Thyroid gland (tissue), 4 donors: Measurements from ENCODE around the gene LGALS12. TPM values are rescaled to one million over a fixed set of nuclear protein-coding genes. Genes with fewer than 3 reads are reported as not detected.

Experiments
- DNase-seq, 2 donors: peaks; one replicate each; pipeline ENCODE4 v3.0.0-alpha.2; 2019
- H3K27ac ChIP-seq, 3 donors: fragments of 200-600 bp; sonication (generic); 1 replicate in 2 of 3; 2 replicates in 1 of 3; pipeline ENCODE4 v1.5.1; 2016 to 2019; ENCODE audit warnings: mild to moderate bottlenecking in 1 of 3, moderate library complexity in 1 of 3
- H3K27me3 ChIP-seq: fragments of 200-600 bp; sonication (generic); one replicate; pipeline ENCODE4 v1.5.1; 2019
- H3K36me3 ChIP-seq, 2 donors: fragments of 200-600 bp; sonication (generic); one replicate each; pipeline ENCODE4 v1.5.1; 2016 to 2019
- H3K4me1 ChIP-seq, 2 donors: fragments of 200-600 bp; sonication (generic); one replicate each; pipeline ENCODE4 v1.5.1; 2017 to 2019
- H3K4me3 ChIP-seq, 3 donors: fragments of 200-600 bp; sonication (generic); replicated peaks in 1 of 3; 1 replicate in 2 of 3; 2 replicates in 1 of 3; pipeline ENCODE4 v1.5.1; 2016; ENCODE audit warnings: mild to moderate bottlenecking in 1 of 3
- H3K9me3 ChIP-seq: fragments of 200-600 bp; sonication (generic); one replicate; pipeline ENCODE4 v1.5.1; 2017
- CTCF ChIP-seq, 6 experiments: fragments of 200-600 bp in 3 of 6; fragments of 450-650 bp in 3 of 6; sonication (generic) in 3 of 6; IDR thresholded peaks; one replicate each; pipeline ENCODE4 v1.5.1; 2016 to 2019; ENCODE audit warnings: antibody characterized with exemption in 6 of 6, mild to moderate bottlenecking in 2 of 6, inconsistent platforms in 1 of 6, moderate library complexity in 1 of 6
- POLR2A ChIP-seq, 2 donors: fragments of 450-650 bp; IDR thresholded peaks; one replicate each; pipeline ENCODE4 v1.6.1; 2017; ENCODE audit warnings: antibody characterized with exemption in 2 of 2, mild to moderate bottlenecking in 2 of 2, moderate library complexity in 1 of 2
- WGBS, 2 donors: methylation state at CpG; one replicate each; pipeline ENCODE4 v1.1.5; 2017; 5-methylcytosine and 5-hydroxymethylcytosine counted together
- intact Hi-C: fragments of 100-400 bp; cut with DNase I; formaldehyde crosslinking; loops from one replicate; pipeline ENCODE4 v1.15.1; 2023
- total RNA-seq, 4 donors: library from RNA; depleted of rRNA; stranded (reverse); fragments of >200 nt; gene quantifications; one replicate each; pipeline ENCODE4 v1.2.3, GENCODE V29; 2016

LGALS12 gene
- total RNA-seq, 4 donors from 2014 or later: 0.94 TPM; not detected in 3

- TF ChIP-seq CTCF (IDR thresholded peaks at IDR 0.05) (no peak), POLR2A (IDR thresholded peaks at IDR 0.05) (no peak)
- Histone ChIP-seq H3K4me3 (no peak overlapping the region), H3K27me3 (no peaks in the 10 kb centered on the region), H3K36me3 (no peaks in the 10 kb centered on the region), H3K27ac (no peak overlapping the region), H3K9me3 (no peaks in the 10 kb centered on the region), H3K4me1 (peaks cover 3% of the 10 kb centered on the region in 2 donors)
- intact Hi-C loops: no loop called here
- WGBS, 2 donors: 92% methylated on average over 7 of the region's 7 CpGs
- DNase-seq: no peak
Observed at GRCh38 chr11:63552921-63553320, 47.0 kb downstream of the LGALS12 start.

GRCh38 chr11:63553759-63554158 is 47.9 kb downstream of the LGALS12 start:
- no peaks in the 10 kb centered on the region for H3K36me3 ChIP-seq
- no peak overlapping the region for H3K4me3 ChIP-seq
- no peaks in the 10 kb centered on the region for H3K9me3 ChIP-seq
- DNase-seq: no peak
- TF ChIP-seq CTCF (IDR thresholded peaks at IDR 0.05) (no peak), POLR2A (IDR thresholded peaks at IDR 0.05) (no peak)
- intact Hi-C loops: no loop called here
- no peaks in the 10 kb centered on the region for H3K27me3 ChIP-seq
- WGBS, 2 donors: 62 to 93% methylated on average over 8 of the region's 8 CpGs
- no peak overlapping the region for H3K27ac ChIP-seq
- peaks cover 0 to 7% of the 10 kb centered on the region in 2 donors for H3K4me1 ChIP-seq

- H3K27ac ChIP-seq: no peak overlapping the region
- no peak overlapping the region for H3K4me3 ChIP-seq
- no peaks in the 10 kb centered on the region for H3K9me3 ChIP-seq
- no peaks in the 10 kb centered on the region for H3K27me3 ChIP-seq
- peaks cover under 1 to 18% of the 10 kb centered on the region in 2 donors for H3K4me1 ChIP-seq
- intact Hi-C loops: no loop called here
- TF ChIP-seq CTCF (IDR thresholded peaks at IDR 0.05) (no peak), POLR2A (IDR thresholded peaks at IDR 0.05) (no peak)
- no peaks in the 10 kb centered on the region for H3K36me3 ChIP-seq
- DNase-seq: no peak
- WGBS, 2 donors: 75 to 83% methylated on average over 4 of the region's 4 CpGs
Observed at GRCh38 chr11:63554877-63555223, 49.0 kb downstream of the LGALS12 start.

GRCh38 chr11:63556404-63557013 is 50.6 kb downstream of the LGALS12 start:
- no peaks in the 10 kb centered on the region for H3K9me3 ChIP-seq
- no peak for TF ChIP-seq CTCF (IDR thresholded peaks at IDR 0.05)
- TF ChIP-seq POLR2A (IDR thresholded peaks at IDR 0.05): no peak

GRCh38 chr11:63557570-63557969 is 51.7 kb downstream of the LGALS12 start:
- intact Hi-C loops: no loop called here
- Histone ChIP-seq H3K27me3 (no peaks in the 10 kb centered on the region), H3K36me3 (no peaks in the 10 kb centered on the region), H3K9me3 (no peaks in the 10 kb centered on the region), H3K27ac (no peak overlapping the region), H3K4me1 (peaks cover 14 to 32% of the 10 kb centered on the region in 2 donors), H3K4me3 (no peak overlapping the region)
- TF ChIP-seq CTCF (IDR thresholded peaks at IDR 0.05) (no peak), POLR2A (IDR thresholded peaks at IDR 0.05) (no peak)
- DNase-seq: no peak
- WGBS, 2 donors: 95% methylated on average over 7 of the region's 7 CpGs

More at GRCh38 chr11:63556404-63557013, 50.6 kb downstream of the LGALS12 start:
- Histone ChIP-seq H3K4me1 (peaks cover 14 to 32% of the 10 kb centered on the region in 2 donors), H3K36me3 (no peaks in the 10 kb centered on the region), H3K27ac (no peak overlapping the region), H3K27me3 (no peaks in the 10 kb centered on the region), H3K4me3 (no peak overlapping the region)
- intact Hi-C loops: no loop called here
- 80 to 85% methylated on average over 7 of the region's 7 CpGs for WGBS, 2 donors
- no peak for DNase-seq
